Nephron progenitor cell (in vitro differentiated cells): ENCODE results near the gene PFDN1.
"Not testable (repeated sequence)": the region's sequence is repeated elsewhere in the genome, so short reads cannot be mapped to it uniquely, and the experiment has no call there.

Experiments used
- DNase-seq: peaks from one replicate; pipeline ENCODE4 v3.0.0; 2021
- H3K27ac Mint-ChIP-seq: 2 replicates; pipeline ENCODE4 v1.8.0; 2021; ENCODE audit warnings: mild to moderate bottlenecking, moderate library complexity, mixed read lengths
- H3K27me3 Mint-ChIP-seq: 2 replicates; pipeline ENCODE4 v1.8.0; 2021; ENCODE audit warnings: mild to moderate bottlenecking, low read depth, mixed read lengths; ENCODE audit not compliant: poor library complexity
- H3K36me3 Mint-ChIP-seq: 2 replicates; pipeline ENCODE4 v1.8.0; 2021; ENCODE audit warnings: low read depth, mixed read lengths
- H3K4me1 Mint-ChIP-seq: 2 replicates; pipeline ENCODE4 v1.8.0; 2021; ENCODE audit warnings: mixed read lengths
- H3K4me3 Mint-ChIP-seq: 2 replicates; pipeline ENCODE4 v1.8.0; 2021; ENCODE audit warnings: mild to moderate bottlenecking, moderate library complexity, mixed read lengths
- H3K9me3 Mint-ChIP-seq: 2 replicates; pipeline ENCODE4 v1.8.0; 2021; ENCODE audit warnings: mild to moderate bottlenecking, moderate library complexity, mixed read lengths
- TF ChIP-seq, protein P1 (sequence below): fragments of 200-600 bp; sonication (generic); IDR thresholded peaks from 2 replicates; pipeline ENCODE4 v1.5.0; 2021; ENCODE audit warnings: antibody characterized with exemption

The PFDN1 gene

DNA sequence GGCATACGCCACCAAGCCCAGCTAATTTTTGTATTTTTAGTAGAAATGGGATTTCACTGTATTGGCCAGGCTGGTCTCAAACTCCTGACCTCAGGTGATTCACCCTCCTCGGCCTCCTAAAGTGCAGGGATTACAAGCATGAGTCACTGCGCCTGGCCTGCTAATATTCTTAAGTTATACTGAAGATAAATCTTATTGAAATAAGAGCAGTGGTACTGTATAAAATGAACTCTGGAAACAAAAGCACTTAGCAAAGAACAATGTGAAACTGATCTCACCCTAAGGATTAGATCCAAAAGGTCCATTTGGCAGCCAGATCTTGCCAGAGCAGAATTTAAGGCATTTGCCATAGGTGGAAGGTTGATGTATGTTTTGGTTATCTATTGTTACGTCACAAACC, 100.8 kb downstream of the PFDN1 start:
- Mint-ChIP-seq H3K27ac (no peak overlapping the region), H3K36me3 (no peaks in the 10 kb centered on the region), H3K27me3 (no peaks in the 10 kb centered on the region), H3K9me3 (no peaks in the 10 kb centered on the region), H3K4me1 (peaks cover 23% of the 10 kb centered on the region), H3K4me3 (no peak overlapping the region)
- TF ChIP-seq, protein P1, sequence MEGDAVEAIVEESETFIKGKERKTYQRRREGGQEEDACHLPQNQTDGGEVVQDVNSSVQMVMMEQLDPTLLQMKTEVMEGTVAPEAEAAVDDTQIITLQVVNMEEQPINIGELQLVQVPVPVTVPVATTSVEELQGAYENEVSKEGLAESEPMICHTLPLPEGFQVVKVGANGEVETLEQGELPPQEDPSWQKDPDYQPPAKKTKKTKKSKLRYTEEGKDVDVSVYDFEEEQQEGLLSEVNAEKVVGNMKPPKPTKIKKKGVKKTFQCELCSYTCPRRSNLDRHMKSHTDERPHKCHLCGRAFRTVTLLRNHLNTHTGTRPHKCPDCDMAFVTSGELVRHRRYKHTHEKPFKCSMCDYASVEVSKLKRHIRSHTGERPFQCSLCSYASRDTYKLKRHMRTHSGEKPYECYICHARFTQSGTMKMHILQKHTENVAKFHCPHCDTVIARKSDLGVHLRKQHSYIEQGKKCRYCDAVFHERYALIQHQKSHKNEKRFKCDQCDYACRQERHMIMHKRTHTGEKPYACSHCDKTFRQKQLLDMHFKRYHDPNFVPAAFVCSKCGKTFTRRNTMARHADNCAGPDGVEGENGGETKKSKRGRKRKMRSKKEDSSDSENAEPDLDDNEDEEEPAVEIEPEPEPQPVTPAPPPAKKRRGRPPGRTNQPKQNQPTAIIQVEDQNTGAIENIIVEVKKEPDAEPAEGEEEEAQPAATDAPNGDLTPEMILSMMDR = no peak
- DNase-seq = no peak

DNA sequence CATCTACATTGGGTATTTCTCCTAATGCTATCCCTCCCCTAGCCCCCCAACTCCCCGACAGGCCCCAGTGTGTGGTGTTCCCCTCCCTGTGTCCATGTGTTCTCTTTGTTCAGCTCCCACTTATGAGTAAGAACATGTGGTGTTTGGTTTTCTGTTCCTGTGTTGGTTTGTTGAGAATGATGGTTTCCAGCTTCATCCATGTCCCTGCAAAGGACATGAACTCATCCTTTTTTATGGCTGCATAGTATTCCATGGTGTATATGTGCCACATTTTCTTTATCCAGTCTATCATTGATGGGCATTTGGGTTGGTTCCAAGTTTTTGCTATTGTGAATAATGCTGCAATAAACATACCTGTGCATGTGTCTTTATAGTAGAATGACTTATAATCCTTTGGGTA, 104.0 kb downstream of the PFDN1 start:
- H3K4me1 Mint-ChIP-seq, H3K36me3 Mint-ChIP-seq, H3K27me3 Mint-ChIP-seq, H3K4me3 Mint-ChIP-seq, H3K27ac Mint-ChIP-seq, H3K9me3 Mint-ChIP-seq, DNase-seq: not testable (repeated sequence)

DNA sequence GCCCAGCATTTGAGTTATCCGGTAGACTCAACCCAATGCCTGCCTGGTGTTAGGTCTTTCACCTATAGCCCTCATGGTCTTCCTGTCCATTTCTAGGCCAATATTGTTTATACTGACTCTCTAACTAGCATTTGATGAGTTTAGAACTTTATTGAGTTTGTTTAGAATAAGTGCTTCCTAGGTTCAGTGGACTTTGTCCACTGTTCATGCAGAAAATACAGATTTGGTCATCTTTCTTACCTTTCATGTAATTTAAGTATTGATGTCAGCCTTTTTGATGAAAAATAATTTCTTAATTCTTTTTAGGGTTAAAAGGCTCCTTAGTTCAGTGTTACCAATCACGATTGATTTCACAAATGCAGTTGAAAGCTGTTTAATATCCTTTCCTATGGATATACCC, 105.9 kb downstream of the PFDN1 start:
- TF ChIP-seq, protein P1 = no peak
- no peaks in the 10 kb centered on the region for H3K9me3 Mint-ChIP-seq
- peaks cover 3% of the 10 kb centered on the region for H3K27me3 Mint-ChIP-seq
- H3K27ac Mint-ChIP-seq = no peak overlapping the region
- no peak overlapping the region for H3K4me3 Mint-ChIP-seq
- peaks cover 7% of the 10 kb centered on the region for H3K36me3 Mint-ChIP-seq
- no peak for DNase-seq
- H3K4me1 Mint-ChIP-seq = peaks cover 4% of the 10 kb centered on the region

DNA sequence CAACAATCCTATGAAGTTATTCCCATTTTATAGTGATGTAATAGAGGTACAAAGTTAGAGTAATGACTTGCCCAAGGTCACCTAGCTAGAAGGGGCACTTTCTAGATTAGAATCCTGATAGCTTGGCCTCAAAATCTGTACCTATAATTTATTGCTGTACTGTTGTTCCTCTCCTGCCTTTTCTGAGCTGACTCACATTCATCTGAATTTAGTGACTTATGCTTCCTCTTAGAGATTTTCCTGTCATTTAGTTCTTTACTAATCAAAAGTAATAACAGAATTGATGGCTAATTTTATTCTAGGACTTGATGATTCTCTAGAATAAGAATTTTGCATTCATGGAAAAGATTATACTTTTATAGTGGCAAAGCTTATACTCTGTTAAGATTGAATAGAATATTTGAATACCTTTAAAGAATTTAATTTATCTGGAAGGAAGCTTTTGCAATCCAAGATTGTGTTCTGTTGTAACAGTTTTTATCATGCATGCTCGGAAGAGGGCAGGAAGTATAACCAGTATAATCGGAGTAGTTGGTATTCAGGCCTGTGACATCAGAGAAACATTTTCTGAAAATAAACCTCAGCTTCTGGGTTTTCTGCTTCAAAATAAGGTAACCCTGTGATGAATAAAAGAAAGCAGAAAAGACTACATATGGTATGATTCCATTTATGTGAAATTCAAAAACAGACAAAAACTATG, 106.6 kb downstream of the PFDN1 start:
- H3K9me3 Mint-ChIP-seq = no peaks in the 10 kb centered on the region
- H3K4me3 Mint-ChIP-seq = no peak overlapping the region
- peaks cover 3% of the 10 kb centered on the region for H3K27me3 Mint-ChIP-seq
- H3K36me3 Mint-ChIP-seq = peaks cover 7% of the 10 kb centered on the region
- DNase-seq = no peak
- peaks cover 4% of the 10 kb centered on the region for H3K4me1 Mint-ChIP-seq
- no peak overlapping the region for H3K27ac Mint-ChIP-seq
- TF ChIP-seq, protein P1 = no peak
